ENCODE measurements around the gene MINDY2. TPM values are rescaled to one million over a fixed set of nuclear protein-coding genes. Genes with fewer than 3 reads are reported as not detected.

MINDY2 gene
- polyA plus RNA-seq, 3 donors = 24.3 to 32.7 (median 29.7) TPM

Other genes with a start within 250 kb of the MINDY2 start
- gene ADAM10, start 21.6 kb upstream of the MINDY2 start, polyA plus RNA-seq (ENCODE audit: insufficient read length in 3 of 3) = 100 to 1,000 TPM; 240 to 277 (median 243) TPM
- gene SLTM, start 162.4 kb downstream of the MINDY2 start, polyA plus RNA-seq (ENCODE audit: insufficient read length in 3 of 3) = 100 to 1,000 TPM; 128 to 154 (median 139) TPM
- gene RNF111, start 216.4 kb downstream of the MINDY2 start, polyA plus RNA-seq (ENCODE audit: insufficient read length in 3 of 3) = 10 to 100 TPM; 35.6 to 43.8 (median 39.4) TPM

Data from renal cortex interstitium (tissue), 3 donors.